Activated T-helper 2 cell treated with anti-CD3 and anti-CD28 coated beads, Interferon-gamma antibody, Interleukin-2, Interleukin-4, amounts not matched to agents 10 μg/mL and 5 μg/mL and 100 μg/mL, durations not matched to agents 14 hours and 24 hours and 36 hours (primary cell): ENCODE data around the gene WNT8B. TPM values are rescaled to one million over a fixed set of nuclear protein-coding genes. Genes with fewer than 3 reads are reported as not detected.

ENCODE experiments used
- DNase-seq: peaks from one replicate; pipeline ENCODE4 v3.0.0; 2021; ENCODE audit warnings: low spot score
- H3K27ac Mint-ChIP-seq: one replicate; pipeline ENCODE4 v1.8.0; 2021; ENCODE audit warnings: mixed read lengths
- H3K27me3 Mint-ChIP-seq: one replicate; pipeline ENCODE4 v1.8.0; 2021; ENCODE audit warnings: low read depth, mixed read lengths
- H3K36me3 Mint-ChIP-seq: one replicate; pipeline ENCODE4 v1.8.0; 2021; ENCODE audit warnings: low read depth, mixed read lengths
- H3K4me1 Mint-ChIP-seq: one replicate; pipeline ENCODE4 v1.8.0; 2021; ENCODE audit warnings: low read depth, mixed read lengths
- H3K4me3 Mint-ChIP-seq: one replicate; pipeline ENCODE4 v1.8.0; 2021; ENCODE audit warnings: low read depth, mild to moderate bottlenecking, moderate library complexity, mixed read lengths
- H3K9me3 Mint-ChIP-seq: one replicate; pipeline ENCODE4 v1.8.0; 2021; ENCODE audit warnings: mixed read lengths
- intact Hi-C: fragments of 100-400 bp; cut with micrococcal nuclease; formaldehyde crosslinking; loops from one replicate; pipeline ENCODE4 v1.15.1; 2023
- total RNA-seq: library from RNA; stranded (reverse); gene quantifications from 2 replicates; pipeline ENCODE4 v1.2.3, GENCODE V29; 2022

The WNT8B gene, protein sequence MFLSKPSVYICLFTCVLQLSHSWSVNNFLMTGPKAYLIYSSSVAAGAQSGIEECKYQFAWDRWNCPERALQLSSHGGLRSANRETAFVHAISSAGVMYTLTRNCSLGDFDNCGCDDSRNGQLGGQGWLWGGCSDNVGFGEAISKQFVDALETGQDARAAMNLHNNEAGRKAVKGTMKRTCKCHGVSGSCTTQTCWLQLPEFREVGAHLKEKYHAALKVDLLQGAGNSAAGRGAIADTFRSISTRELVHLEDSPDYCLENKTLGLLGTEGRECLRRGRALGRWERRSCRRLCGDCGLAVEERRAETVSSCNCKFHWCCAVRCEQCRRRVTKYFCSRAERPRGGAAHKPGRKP
- total RNA-seq = 0.14 and 0.21 TPM in 2 replicates

- Mint-ChIP-seq H3K36me3 (no peaks in the 10 kb centered on the region), H3K4me3 (no peak within 1 kb of the TSS), H3K27ac (no peak within 1 kb of the TSS), H3K4me1 (no peaks in the 10 kb centered on the region), H3K27me3 (peaks cover 15% of the 10 kb centered on the region), H3K9me3 (no peaks in the 10 kb centered on the region)
- DNase-seq = no peak
- intact Hi-C loops = no loop called here
Measured at GRCh38 chr10:100462709-100463108, at the start of gene WNT8B. WNT8B (plus strand) TSS chr10:100463009; CDS start chr10:100463169, 160 bp downstream.

DNA sequence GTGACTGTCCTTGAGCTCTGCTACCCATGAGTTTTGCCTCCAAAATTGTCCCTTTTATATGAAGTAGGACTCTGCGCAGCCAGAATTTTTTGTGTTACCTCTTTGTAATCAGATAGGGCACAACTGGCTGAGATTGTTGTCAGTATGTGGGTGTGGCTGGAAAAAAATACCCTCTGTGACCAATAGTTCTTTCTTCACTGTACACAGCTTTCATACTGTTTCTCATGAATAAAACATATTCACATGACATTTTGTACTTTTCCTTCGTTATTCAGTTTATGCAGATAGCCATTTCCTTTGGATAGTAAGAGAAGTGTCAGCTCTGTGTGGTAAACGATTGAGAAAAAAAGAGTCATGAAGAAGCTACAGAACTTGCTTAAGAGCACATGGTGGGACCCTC lies 49.6 kb upstream of the WNT8B start:
- no peaks in the 10 kb centered on the region for H3K9me3 Mint-ChIP-seq
- H3K27me3 Mint-ChIP-seq = peaks cover 11% of the 10 kb centered on the region
- H3K27ac Mint-ChIP-seq = no peak overlapping the region
- no peak for DNase-seq
- H3K4me1 Mint-ChIP-seq = peaks cover 1% of the 10 kb centered on the region
- intact Hi-C loops = no loop called here
- no peaks in the 10 kb centered on the region for H3K36me3 Mint-ChIP-seq
- no peak overlapping the region for H3K4me3 Mint-ChIP-seq

- peaks cover 2% of the 10 kb centered on the region for H3K27me3 Mint-ChIP-seq
- no peaks in the 10 kb centered on the region for H3K9me3 Mint-ChIP-seq
- H3K4me3 Mint-ChIP-seq = no peak overlapping the region
- no peak for DNase-seq
- H3K27ac Mint-ChIP-seq = no peak overlapping the region
- H3K36me3 Mint-ChIP-seq = no peaks in the 10 kb centered on the region
- no peaks in the 10 kb centered on the region for H3K4me1 Mint-ChIP-seq
- intact Hi-C loops = no loop called here
Measured at GRCh38 chr10:100419911-100420449, 42.8 kb upstream of the WNT8B start.

GRCh38 chr10:100427374-100427773 lies 35.4 kb upstream of the WNT8B start:
- intact Hi-C loops = no loop called here
- no peak for DNase-seq
- peaks cover 11% of the 10 kb centered on the region for H3K27me3 Mint-ChIP-seq

GRCh38 chr10:100433253-100434240 lies 29.3 kb upstream of the WNT8B start:
- H3K27ac Mint-ChIP-seq = no peak overlapping the region
- H3K27me3 Mint-ChIP-seq = no peaks in the 10 kb centered on the region

More at GRCh38 chr10:100427374-100427773, 35.4 kb upstream of the WNT8B start:
- Mint-ChIP-seq H3K9me3 (no peaks in the 10 kb centered on the region), H3K4me1 (peaks cover under 1% of the 10 kb centered on the region), H3K27ac (no peak overlapping the region), H3K4me3 (no peak overlapping the region), H3K36me3 (no peaks in the 10 kb centered on the region)

DNA sequence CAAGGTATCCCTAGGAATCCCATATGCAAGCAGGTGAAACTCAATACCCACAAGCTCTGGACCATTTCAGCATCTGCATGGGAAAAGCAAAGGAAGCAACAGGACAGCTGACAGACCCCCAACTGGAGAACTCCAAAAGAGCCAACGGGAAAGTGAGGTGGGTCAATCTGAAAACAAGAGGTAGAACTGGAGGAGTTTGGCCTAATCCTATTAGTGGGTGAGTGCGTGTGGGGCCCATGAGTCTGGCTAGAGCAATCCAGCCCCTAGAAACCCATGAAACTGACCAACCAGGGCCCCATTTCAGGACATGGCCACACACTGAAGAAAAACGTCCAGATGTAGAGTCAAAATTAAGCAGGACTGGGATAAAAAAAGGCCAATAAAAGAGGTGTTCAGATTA lies 26.6 kb upstream of the WNT8B start:
- H3K4me3 Mint-ChIP-seq = no peak overlapping the region
- no peaks in the 10 kb centered on the region for H3K9me3 Mint-ChIP-seq
- intact Hi-C loops = no loop called here

More at GRCh38 chr10:100433253-100434240, 29.3 kb upstream of the WNT8B start:
- Mint-ChIP-seq H3K9me3 (no peaks in the 10 kb centered on the region), H3K4me3 (no peak overlapping the region), H3K36me3 (no peaks in the 10 kb centered on the region), H3K4me1 (peaks cover 16% of the 10 kb centered on the region)
- intact Hi-C loops = loop anchor here (1.0 kb wide), 4 partner anchors 75 to 95 kb away; no protein-coding TSS in a partner anchor
- peak; percentile 90 for DNase-seq

DNA sequence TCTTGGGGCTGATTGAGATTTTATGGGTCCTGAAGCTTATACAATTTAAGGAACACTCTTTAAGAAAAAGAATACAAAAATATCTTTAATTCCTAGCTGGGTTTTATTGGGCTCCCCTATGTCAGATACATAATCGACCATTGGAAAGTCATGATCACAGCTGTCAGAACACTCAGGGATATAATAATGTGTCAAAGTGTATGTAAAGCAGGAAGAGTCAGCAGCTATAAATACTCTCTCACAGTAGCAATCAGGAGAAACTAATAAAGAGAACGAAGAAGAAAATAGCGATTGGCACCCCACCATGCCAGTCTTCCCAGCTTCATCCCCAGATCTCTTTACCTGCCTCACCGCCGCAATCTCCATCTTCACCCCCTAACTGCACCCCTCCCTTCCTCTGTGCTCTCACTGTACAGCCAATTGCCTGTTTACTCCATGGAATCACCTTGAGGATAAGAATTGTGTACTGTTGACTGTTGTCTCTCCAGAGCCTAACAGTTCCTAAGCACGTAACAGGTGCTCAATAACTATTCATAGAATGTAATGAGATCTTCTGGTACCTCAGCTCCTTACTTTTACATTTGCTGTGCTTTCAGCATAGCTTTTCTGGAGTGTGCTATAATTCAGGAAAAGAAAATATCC lies 24.0 kb upstream of the WNT8B start:
- Mint-ChIP-seq H3K4me3 (no peak overlapping the region), H3K27ac (no peak overlapping the region), H3K4me1 (peaks cover 5% of the 10 kb centered on the region), H3K27me3 (no peaks in the 10 kb centered on the region), H3K9me3 (no peaks in the 10 kb centered on the region), H3K36me3 (no peaks in the 10 kb centered on the region)
- DNase-seq = no peak
- intact Hi-C loops = no loop called here

More for the DNA sequence above, 26.6 kb upstream of the WNT8B start:
- no peaks in the 10 kb centered on the region for H3K27me3 Mint-ChIP-seq
- no peaks in the 10 kb centered on the region for H3K36me3 Mint-ChIP-seq
- no peak for DNase-seq
- H3K4me1 Mint-ChIP-seq = peaks cover 16% of the 10 kb centered on the region
- no peak overlapping the region for H3K27ac Mint-ChIP-seq

DNA sequence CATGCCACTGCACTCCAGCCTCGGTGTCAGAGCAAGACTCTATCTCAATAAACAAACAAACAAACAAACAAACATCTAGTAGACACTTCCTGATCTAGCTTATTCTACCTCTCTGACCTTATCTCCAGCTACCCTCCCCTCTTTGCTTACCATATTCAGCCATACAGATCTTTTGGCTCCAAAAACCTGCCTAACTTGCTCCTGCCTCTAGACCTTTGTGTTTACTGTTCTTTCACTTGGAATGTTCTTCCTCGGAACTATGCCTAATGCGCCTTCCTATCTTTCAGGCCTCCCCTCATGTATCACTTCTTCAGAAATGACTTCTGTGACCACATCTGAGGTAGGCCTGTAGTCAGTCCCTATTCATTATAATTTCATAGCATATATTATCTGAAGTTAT lies 20.3 kb upstream of the WNT8B start:
- H3K27me3 Mint-ChIP-seq = no peaks in the 10 kb centered on the region
- no peak overlapping the region for H3K27ac Mint-ChIP-seq
- no peak overlapping the region for H3K4me3 Mint-ChIP-seq
- peaks cover 1% of the 10 kb centered on the region for H3K4me1 Mint-ChIP-seq
- intact Hi-C loops = no loop called here
- no peak for DNase-seq
- H3K9me3 Mint-ChIP-seq = no peaks in the 10 kb centered on the region
- H3K36me3 Mint-ChIP-seq = no peaks in the 10 kb centered on the region

DNA sequence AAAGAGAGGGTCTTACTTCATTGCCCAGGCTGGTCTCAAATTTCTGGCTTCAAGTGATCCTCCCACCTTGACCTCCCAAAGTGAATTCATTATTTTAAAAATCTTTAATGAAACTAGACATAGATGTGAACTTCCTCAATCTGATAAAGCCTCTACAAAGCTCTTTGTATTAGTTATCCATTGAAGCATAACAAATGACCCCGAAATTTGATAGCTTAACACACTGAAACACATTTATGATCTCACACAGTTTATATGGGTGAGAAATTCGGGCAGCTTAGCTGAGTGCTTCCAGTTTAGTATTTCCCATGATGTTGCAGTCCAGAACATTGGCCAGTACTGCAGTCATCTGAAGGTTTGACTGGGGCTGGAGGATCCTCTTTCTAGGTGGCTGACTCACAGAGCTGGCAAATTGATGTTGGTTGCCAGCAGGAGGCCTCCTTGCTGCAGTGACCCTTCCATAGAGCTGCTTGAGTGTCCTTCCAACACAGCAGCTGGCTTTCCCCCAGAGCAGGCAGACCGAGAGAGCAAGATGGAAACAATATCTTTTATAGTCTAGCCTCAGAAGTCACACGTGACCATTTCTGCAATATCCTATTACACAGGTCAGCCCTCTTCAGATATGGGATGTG lies 16.6 kb upstream of the WNT8B start:
- no peaks in the 10 kb centered on the region for H3K36me3 Mint-ChIP-seq
- no peaks in the 10 kb centered on the region for H3K9me3 Mint-ChIP-seq
- H3K27me3 Mint-ChIP-seq = no peaks in the 10 kb centered on the region
- no peak overlapping the region for H3K27ac Mint-ChIP-seq
- intact Hi-C loops = no loop called here
- H3K4me1 Mint-ChIP-seq = peaks cover 1% of the 10 kb centered on the region
- no peak overlapping the region for H3K4me3 Mint-ChIP-seq
- no peak for DNase-seq

- DNase-seq = no peak
- no peaks in the 10 kb centered on the region for H3K36me3 Mint-ChIP-seq
- intact Hi-C loops = no loop called here
- peaks cover 4% of the 10 kb centered on the region for H3K27me3 Mint-ChIP-seq
- no peaks in the 10 kb centered on the region for H3K9me3 Mint-ChIP-seq
- H3K4me3 Mint-ChIP-seq = no peak overlapping the region
- no peaks in the 10 kb centered on the region for H3K4me1 Mint-ChIP-seq
- no peak overlapping the region for H3K27ac Mint-ChIP-seq
Measured at GRCh38 chr10:100447663-100448062, 15.1 kb upstream of the WNT8B start.

DNA sequence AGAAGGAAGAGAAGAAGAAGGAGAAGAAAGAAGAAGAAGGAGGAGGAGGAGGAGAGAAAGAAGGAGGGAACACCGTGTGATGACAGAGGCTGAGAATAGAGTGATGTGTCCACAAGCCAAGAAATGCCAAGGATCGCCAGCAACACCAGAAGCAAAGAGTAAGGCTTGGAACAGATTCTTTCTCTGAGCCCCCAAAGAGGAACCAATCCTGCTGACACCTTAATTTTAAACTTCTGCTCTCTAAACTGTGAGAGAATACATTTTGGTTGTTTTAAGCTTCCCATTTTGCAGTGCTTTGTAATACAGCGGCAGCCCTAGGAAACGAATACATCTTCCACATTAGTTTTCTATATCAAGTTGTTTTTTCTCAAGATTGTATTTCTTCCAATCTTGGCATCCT lies 13.9 kb upstream of the WNT8B start:
- H3K4me1 Mint-ChIP-seq = no peaks in the 10 kb centered on the region
- no peak overlapping the region for H3K27ac Mint-ChIP-seq
- H3K4me3 Mint-ChIP-seq = no peak overlapping the region
- H3K9me3 Mint-ChIP-seq = no peaks in the 10 kb centered on the region
- intact Hi-C loops = no loop called here
- peaks cover 4% of the 10 kb centered on the region for H3K27me3 Mint-ChIP-seq
- DNase-seq = no peak
- no peaks in the 10 kb centered on the region for H3K36me3 Mint-ChIP-seq

DNA sequence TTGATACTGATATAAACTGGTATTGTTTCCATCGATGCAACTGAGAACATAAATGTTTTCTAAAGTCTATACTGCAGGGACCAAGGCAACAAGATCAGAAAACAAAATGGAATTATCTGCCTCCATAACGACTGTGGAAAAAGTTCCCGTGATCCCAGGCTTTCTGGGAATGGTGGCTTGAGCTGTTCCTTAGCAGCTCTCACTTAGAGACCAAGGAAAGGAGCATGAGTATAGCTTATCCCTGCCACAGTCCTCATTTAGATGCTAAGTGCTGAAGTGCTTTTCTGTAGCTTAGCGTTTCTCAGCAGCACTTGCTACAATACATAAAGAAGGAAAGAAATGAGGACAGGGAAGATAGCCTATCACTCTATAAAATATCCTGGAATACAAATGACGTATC lies 5.5 kb downstream of the WNT8B start:
- H3K27ac Mint-ChIP-seq = no peak overlapping the region
- H3K36me3 Mint-ChIP-seq = peaks cover 2% of the 10 kb centered on the region
- no peak for DNase-seq
- H3K4me3 Mint-ChIP-seq = no peak overlapping the region
- H3K27me3 Mint-ChIP-seq = peaks cover 7% of the 10 kb centered on the region
- intact Hi-C loops = no loop called here
- H3K9me3 Mint-ChIP-seq = no peaks in the 10 kb centered on the region
- H3K4me1 Mint-ChIP-seq = no peaks in the 10 kb centered on the region
